Measurements from ENCODE around the gene NPLOC4.

- TF ChIP-seq, protein P1, sequence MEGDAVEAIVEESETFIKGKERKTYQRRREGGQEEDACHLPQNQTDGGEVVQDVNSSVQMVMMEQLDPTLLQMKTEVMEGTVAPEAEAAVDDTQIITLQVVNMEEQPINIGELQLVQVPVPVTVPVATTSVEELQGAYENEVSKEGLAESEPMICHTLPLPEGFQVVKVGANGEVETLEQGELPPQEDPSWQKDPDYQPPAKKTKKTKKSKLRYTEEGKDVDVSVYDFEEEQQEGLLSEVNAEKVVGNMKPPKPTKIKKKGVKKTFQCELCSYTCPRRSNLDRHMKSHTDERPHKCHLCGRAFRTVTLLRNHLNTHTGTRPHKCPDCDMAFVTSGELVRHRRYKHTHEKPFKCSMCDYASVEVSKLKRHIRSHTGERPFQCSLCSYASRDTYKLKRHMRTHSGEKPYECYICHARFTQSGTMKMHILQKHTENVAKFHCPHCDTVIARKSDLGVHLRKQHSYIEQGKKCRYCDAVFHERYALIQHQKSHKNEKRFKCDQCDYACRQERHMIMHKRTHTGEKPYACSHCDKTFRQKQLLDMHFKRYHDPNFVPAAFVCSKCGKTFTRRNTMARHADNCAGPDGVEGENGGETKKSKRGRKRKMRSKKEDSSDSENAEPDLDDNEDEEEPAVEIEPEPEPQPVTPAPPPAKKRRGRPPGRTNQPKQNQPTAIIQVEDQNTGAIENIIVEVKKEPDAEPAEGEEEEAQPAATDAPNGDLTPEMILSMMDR (IDR thresholded peaks at IDR 0.05) = no peak
- no peak for TF ChIP-seq EZH2 (IDR thresholded peaks at IDR 0.05; ENCODE audit: borderline replicate concordance, insufficient read depth, low read depth, low read length, poor library complexity, severe bottlenecking)
Observed at GRCh38 chr17:81508639-81509206, 128.2 kb downstream of the NPLOC4 start.
